Chondrocyte (in vitro differentiated cells): ENCODE results near the gene CD274. TPM values are rescaled to one million over a fixed set of nuclear protein-coding genes. Genes with fewer than 3 reads are reported as not detected.

Experiments used
- DNase-seq: peaks from one replicate; pipeline ENCODE4 v3.0.0; 2021; ENCODE audit warnings: mixed read lengths, low spot score
- H3K27ac Mint-ChIP-seq: one replicate; pipeline ENCODE4 v1.8.0; 2021; ENCODE audit warnings: mild to moderate bottlenecking, moderate library complexity, mixed read lengths; ENCODE audit not compliant: unreplicated experiment
- H3K27me3 Mint-ChIP-seq: 2 replicates; pipeline ENCODE4 v1.8.0; 2021; ENCODE audit warnings: low read depth, mixed read lengths
- H3K36me3 Mint-ChIP-seq: 2 replicates; pipeline ENCODE4 v1.8.0; 2021; ENCODE audit warnings: low read depth, mixed read lengths
- H3K4me1 Mint-ChIP-seq: 2 replicates; pipeline ENCODE4 v1.8.0; 2021; ENCODE audit warnings: low read depth, mild to moderate bottlenecking, mixed read lengths
- H3K4me3 Mint-ChIP-seq: one replicate; pipeline ENCODE4 v1.8.0; 2021; ENCODE audit warnings: mild to moderate bottlenecking, moderate library complexity, mixed read lengths; ENCODE audit not compliant: unreplicated experiment
- H3K9me3 Mint-ChIP-seq: 2 replicates; pipeline ENCODE4 v1.8.0; 2021; ENCODE audit warnings: low read depth, mixed read lengths
- total RNA-seq: library from RNA; stranded (reverse); gene quantifications from 3 replicates; pipeline ENCODE4 v1.2.1, GENCODE V29; 2021
- TF ChIP-seq, protein P1 (sequence below): fragments of 200-600 bp; sonication (generic); IDR thresholded peaks from 2 replicates; pipeline ENCODE4 v1.5.0; 2021; ENCODE audit warnings: antibody characterized with exemption, mild to moderate bottlenecking, moderate library complexity

CD274 gene
- total RNA-seq, 1 donor from 2014 or later = 0.12 TPM

DNA sequence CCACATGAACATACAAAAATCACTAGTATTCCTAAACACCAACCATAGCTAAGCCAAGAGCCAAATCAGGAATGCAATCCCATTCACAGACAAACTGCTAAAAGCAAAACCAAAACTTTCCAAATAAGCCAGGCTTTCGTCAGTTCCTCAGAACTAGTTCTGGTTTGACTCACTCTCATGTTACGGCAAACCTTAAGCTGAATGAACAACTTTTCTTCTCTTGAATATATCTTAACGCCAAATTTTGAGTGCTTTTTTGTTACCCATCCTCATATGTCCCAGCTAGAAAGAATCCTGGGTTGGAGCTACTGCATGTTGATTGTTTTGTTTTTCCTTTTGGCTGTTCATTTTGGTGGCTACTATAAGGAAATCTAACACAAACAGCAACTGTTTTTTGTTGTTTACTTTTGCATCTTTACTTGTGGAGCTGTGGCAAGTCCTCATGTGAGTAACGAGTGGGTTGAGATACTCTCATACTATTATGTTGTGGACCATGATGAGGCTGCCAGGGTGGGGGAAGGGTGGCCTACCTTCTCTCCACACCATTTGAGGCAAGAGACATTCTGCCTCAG is 60.1 kb downstream of the CD274 start, which contains the start of gene PDCD1LG2:
PDCD1LG2 (plus strand) TSS at position 172 of the 572 bp plus-strand sequence. CDS start 12,016 bp downstream, outside the sequence.
- peaks cover 3% of the 10 kb centered on the region for H3K36me3 Mint-ChIP-seq
- no peak for DNase-seq
- H3K27me3 Mint-ChIP-seq = no peaks in the 10 kb centered on the region
- H3K27ac Mint-ChIP-seq = peak within 1 kb of the TSS; percentile 90
- peaks cover 31% of the 10 kb centered on the region for H3K4me1 Mint-ChIP-seq
- H3K4me3 Mint-ChIP-seq = peak within 1 kb of the TSS; percentile 18
- TF ChIP-seq, protein P1, sequence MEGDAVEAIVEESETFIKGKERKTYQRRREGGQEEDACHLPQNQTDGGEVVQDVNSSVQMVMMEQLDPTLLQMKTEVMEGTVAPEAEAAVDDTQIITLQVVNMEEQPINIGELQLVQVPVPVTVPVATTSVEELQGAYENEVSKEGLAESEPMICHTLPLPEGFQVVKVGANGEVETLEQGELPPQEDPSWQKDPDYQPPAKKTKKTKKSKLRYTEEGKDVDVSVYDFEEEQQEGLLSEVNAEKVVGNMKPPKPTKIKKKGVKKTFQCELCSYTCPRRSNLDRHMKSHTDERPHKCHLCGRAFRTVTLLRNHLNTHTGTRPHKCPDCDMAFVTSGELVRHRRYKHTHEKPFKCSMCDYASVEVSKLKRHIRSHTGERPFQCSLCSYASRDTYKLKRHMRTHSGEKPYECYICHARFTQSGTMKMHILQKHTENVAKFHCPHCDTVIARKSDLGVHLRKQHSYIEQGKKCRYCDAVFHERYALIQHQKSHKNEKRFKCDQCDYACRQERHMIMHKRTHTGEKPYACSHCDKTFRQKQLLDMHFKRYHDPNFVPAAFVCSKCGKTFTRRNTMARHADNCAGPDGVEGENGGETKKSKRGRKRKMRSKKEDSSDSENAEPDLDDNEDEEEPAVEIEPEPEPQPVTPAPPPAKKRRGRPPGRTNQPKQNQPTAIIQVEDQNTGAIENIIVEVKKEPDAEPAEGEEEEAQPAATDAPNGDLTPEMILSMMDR = no peak
- H3K9me3 Mint-ChIP-seq = peaks cover 17% of the 10 kb centered on the region

DNA sequence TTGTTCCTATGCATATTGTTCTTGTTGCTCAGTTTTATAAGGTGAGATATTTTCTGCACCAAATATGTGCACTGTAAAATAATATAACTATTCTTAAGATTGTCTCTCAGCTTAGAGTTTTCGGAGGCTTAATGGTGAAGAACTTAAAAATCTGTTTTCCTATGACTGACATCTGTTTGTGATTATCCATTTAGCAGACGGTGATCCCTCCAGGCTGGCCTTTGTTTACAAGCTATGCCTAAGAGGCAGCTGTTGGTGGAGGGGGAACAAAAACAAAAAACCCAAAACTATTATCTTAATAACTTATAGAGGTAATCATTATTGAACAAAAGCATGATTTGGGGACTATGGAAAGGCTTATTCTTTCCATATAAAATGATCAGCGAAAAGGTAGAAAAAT is 60.6 kb downstream of the CD274 start:
- peaks cover 31% of the 10 kb centered on the region for H3K4me1 Mint-ChIP-seq
- TF ChIP-seq, protein P1 = no peak
- H3K9me3 Mint-ChIP-seq = peaks cover 16% of the 10 kb centered on the region
- DNase-seq = no peak
- no peaks in the 10 kb centered on the region for H3K27me3 Mint-ChIP-seq
- H3K4me3 Mint-ChIP-seq = no peak overlapping the region
- H3K27ac Mint-ChIP-seq = peak overlapping the region; percentile 90
- H3K36me3 Mint-ChIP-seq = peaks cover 3% of the 10 kb centered on the region

DNA sequence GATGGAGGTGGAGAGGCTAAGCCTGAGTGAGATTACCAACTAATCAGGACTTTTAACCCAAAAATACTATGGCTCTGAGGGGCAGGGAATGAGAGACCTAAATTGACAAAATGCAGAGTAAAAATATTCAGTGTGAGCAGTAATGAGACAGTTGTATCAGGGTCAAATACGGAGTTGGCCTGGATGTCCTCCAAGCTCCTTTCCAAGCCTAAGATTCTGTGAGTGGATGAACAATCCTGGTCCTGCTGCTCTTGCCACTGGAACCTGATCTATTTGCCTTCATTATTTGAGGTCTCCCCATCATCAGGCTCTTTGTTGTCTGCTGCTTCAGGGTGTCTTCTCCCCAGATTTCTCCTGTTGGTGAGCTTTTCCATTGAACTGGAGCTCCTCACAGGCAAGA is 61.1 kb downstream of the CD274 start:
- H3K4me1 Mint-ChIP-seq = peaks cover 31% of the 10 kb centered on the region
- no peak for DNase-seq
- H3K27ac Mint-ChIP-seq = no peak overlapping the region
- H3K27me3 Mint-ChIP-seq = no peaks in the 10 kb centered on the region
- H3K36me3 Mint-ChIP-seq = peaks cover 3% of the 10 kb centered on the region
- no peak overlapping the region for H3K4me3 Mint-ChIP-seq
- H3K9me3 Mint-ChIP-seq = peaks cover 13% of the 10 kb centered on the region
- TF ChIP-seq, protein P1 = no peak

DNA sequence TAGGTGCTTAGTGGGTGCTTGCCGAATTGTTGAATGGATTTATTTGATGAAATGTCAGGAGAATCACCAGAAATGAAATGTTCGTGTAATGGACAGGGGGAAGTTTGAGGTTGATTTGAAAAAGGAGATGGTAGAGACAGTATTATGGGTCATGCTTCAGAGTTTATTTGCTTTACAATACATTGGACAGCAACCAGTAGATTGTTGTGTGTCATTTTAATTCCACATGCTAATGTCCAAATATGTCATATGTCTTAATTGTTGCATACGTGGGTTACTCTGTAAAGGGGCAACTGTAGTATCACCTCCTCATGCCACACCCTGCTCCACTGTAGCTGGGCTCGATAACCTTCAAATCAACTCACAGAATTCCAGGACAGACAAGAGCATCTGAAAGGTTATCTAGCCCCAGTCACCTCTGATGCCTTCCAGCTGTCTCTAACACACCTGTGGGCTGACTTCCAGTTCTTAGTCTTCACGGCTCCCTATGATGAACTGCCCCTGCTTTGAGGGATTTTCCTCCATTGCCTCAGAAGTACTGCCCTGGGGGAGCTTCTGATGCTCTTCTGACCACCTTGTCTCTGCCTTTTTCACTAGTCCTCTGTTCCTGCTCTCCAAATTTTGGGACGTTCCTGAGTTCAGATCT is 61.7 kb downstream of the CD274 start:
- Mint-ChIP-seq H3K4me3 (no peak overlapping the region), H3K36me3 (peaks cover 3% of the 10 kb centered on the region), H3K27me3 (no peaks in the 10 kb centered on the region), H3K27ac (no peak overlapping the region), H3K9me3 (peaks cover 9% of the 10 kb centered on the region), H3K4me1 (peaks cover 31% of the 10 kb centered on the region)
- DNase-seq = no peak
- TF ChIP-seq, protein P1 = no peak

DNA sequence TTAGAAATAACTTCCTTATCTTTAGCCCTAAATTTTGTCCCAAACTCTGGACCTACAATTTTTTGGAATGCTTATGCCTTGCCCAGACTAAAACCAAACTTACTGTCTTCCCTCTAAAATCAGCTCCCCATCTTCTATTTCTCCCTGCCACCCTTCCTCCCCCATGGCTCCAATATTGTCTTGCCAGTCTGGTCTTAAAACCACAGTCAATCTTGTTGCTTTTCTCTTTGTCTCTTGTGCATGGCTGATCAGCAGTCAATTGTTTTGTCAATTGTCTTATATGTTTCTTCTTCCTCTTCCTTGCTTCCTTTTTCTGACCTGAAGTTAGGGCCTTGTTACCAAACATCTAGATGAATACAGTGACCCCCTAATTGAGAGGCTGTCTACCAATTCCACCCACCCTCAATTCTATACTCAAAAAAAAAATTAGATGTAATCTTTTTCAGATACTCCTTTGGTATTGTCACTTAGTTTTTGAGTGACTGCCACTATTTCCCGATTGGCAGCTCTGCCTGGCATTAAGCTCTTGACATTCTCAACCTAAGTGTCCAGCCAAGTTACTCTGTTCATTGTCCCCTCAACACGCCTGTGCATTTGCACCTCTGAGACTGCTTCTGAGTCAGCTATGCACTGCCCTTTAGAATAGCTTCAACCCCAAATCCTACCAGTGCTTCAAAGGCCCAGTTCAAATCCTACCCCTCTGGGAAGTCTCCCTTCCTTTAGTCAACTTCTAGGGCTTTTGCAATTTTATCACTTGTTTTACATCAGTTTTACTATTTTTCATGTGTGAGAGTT is 62.5 kb downstream of the CD274 start:
- Mint-ChIP-seq H3K9me3 (peaks cover 6% of the 10 kb centered on the region), H3K27me3 (no peaks in the 10 kb centered on the region), H3K4me1 (peaks cover 33% of the 10 kb centered on the region), H3K36me3 (peaks cover 3% of the 10 kb centered on the region), H3K27ac (no peak overlapping the region), H3K4me3 (no peak overlapping the region)
- TF ChIP-seq, protein P1 = no peak
- no peak for DNase-seq
